HG02885 (cell line): ENCODE results near the gene KIAA1671.
"Not testable (repeated sequence)": the region's sequence is repeated elsewhere in the genome, so short reads cannot be mapped to it uniquely, and the experiment has no call there.

Source experiments
- ATAC-seq: cut with Tn5 transposase; IDR thresholded peaks from one replicate; pipeline ENCODE4 v1.9.1; 2021; ENCODE audit warnings: mild to moderate bottlenecking; ENCODE audit not compliant: unreplicated experiment, poor library complexity

Gene KIAA1671

GRCh38 chr22:25208743-25209505 lies 256.4 kb downstream of the KIAA1671 start:
- ATAC-seq: no peak

- no peak for ATAC-seq
Observed at GRCh38 chr22:25210793-25211192, 258.3 kb downstream of the KIAA1671 start.

- ATAC-seq: no peak
Observed at GRCh38 chr22:25212337-25212736, 259.8 kb downstream of the KIAA1671 start.

GRCh38 chr22:25213221-25213620 lies 260.7 kb downstream of the KIAA1671 start:
- ATAC-seq: no peak

GRCh38 chr22:25216230-25216629 lies 263.7 kb downstream of the KIAA1671 start:
- no peak for ATAC-seq

- ATAC-seq: no peak
Observed at GRCh38 chr22:25219211-25219689, 266.7 kb downstream of the KIAA1671 start, which contains the start of gene CRYBB2. TSS of gene CRYBB2 (plus strand) at chr22:25219639. CDS start at chr22:25221430, 1,791 bp downstream.

GRCh38 chr22:25219948-25220442 lies 267.5 kb downstream of the KIAA1671 start:
- no peak for ATAC-seq

GRCh38 chr22:25221790-25222189 lies 269.3 kb downstream of the KIAA1671 start:
- ATAC-seq: no peak

GRCh38 chr22:25223269-25223850 lies 270.8 kb downstream of the KIAA1671 start:
- ATAC-seq: no peak

- ATAC-seq: no peak
Observed at GRCh38 chr22:25228822-25229221, 276.3 kb downstream of the KIAA1671 start.

GRCh38 chr22:25230760-25231159 lies 278.2 kb downstream of the KIAA1671 start:
- ATAC-seq: not testable (repeated sequence)

- no peak for ATAC-seq
Observed at GRCh38 chr22:25232301-25232700, 279.8 kb downstream of the KIAA1671 start.

- not testable (repeated sequence) for ATAC-seq
Observed at GRCh38 chr22:25233706-25234105, 281.2 kb downstream of the KIAA1671 start.

- ATAC-seq: no peak
Observed at GRCh38 chr22:25235547-25236290, 283.2 kb downstream of the KIAA1671 start.

- no peak for ATAC-seq
Observed at GRCh38 chr22:25236417-25236816, 283.9 kb downstream of the KIAA1671 start.

GRCh38 chr22:25237503-25237902 lies 285.0 kb downstream of the KIAA1671 start:
- ATAC-seq: no peak

GRCh38 chr22:25238058-25238457 lies 285.5 kb downstream of the KIAA1671 start:
- not testable (repeated sequence) for ATAC-seq
